Stomach (tissue), 9 donors: ENCODE measurements around the gene TERB1. TPM values are rescaled to one million over a fixed set of nuclear protein-coding genes. Genes with fewer than 3 reads are reported as not detected.

Experiments used
- DNase-seq, 2 donors: peaks; one replicate each; pipeline versions ENCODE4 v3.0.0 to v3.0.0-alpha.2; 2013 to 2019
- H3K27ac ChIP-seq, 5 donors: fragments of 200-600 bp in 4 of 5; sonication (generic) in 4 of 5; one replicate each; pipeline ENCODE4 v1.5.1; 2013 to 2019; ENCODE audit warnings: mild to moderate bottlenecking in 1 of 5, moderate library complexity in 1 of 5
- H3K27me3 ChIP-seq, 3 donors: fragments of 200-600 bp; sonication (generic); one replicate each; pipeline ENCODE4 v1.5.1; 2017 to 2019; ENCODE audit warnings: mixed run types in 1 of 3
- H3K36me3 ChIP-seq, 4 donors: fragments of 200-600 bp; sonication (generic); 1 replicate in 3 of 4; 2 replicates in 1 of 4; pipeline ENCODE4 v1.5.1; 2016 to 2019
- H3K4me1 ChIP-seq, 4 donors: fragments of 200-600 bp; sonication (generic); one replicate each; pipeline ENCODE4 v1.5.1; 2016 to 2019
- H3K4me3 ChIP-seq, 4 donors: fragments of 200-600 bp; sonication (generic) in 3 of 4; one replicate each; pipeline ENCODE4 v1.5.1; 2016 to 2019; ENCODE audit warnings: mild to moderate bottlenecking in 1 of 4
- H3K9me3 ChIP-seq, 4 donors: fragments of 200-600 bp; sonication (generic); one replicate each; pipeline ENCODE4 v1.5.1; 2016 to 2019
- CTCF ChIP-seq, 7 experiments: fragments of 450-650 bp in 4 of 7; fragments of 200-600 bp in 3 of 7; sonication (generic) in 3 of 7; IDR thresholded peaks; one replicate each; pipeline ENCODE4 v1.5.1; 2016 to 2019; ENCODE audit warnings: antibody characterized with exemption in 7 of 7, control low read depth in 2 of 7, mild to moderate bottlenecking in 1 of 7
- EP300 ChIP-seq: sonication (generic); formaldehyde crosslinking; IDR thresholded peaks from one replicate; pipeline ENCODE4 v1.6.1; 2017; ENCODE audit warnings: antibody characterized with exemption
- POLR2A ChIP-seq, 4 donors: fragments of 450-650 bp; IDR thresholded peaks; one replicate each; pipeline ENCODE4 v1.6.1; 2016; ENCODE audit warnings: antibody characterized with exemption in 4 of 4, control low read depth in 2 of 4, mild to moderate bottlenecking in 1 of 4, moderate library complexity in 1 of 4
- POLR2AphosphoS5 ChIP-seq, 3 donors: sonication (generic); formaldehyde crosslinking; IDR thresholded peaks; one replicate each; pipeline ENCODE4 v1.6.1; 2016; ENCODE audit warnings: antibody characterized with exemption in 3 of 3
- WGBS, 5 donors: extraction: QIAGEN DNeasy Blood & Tissue Kit in 3 of 5; methylation state at CpG; one replicate each; pipeline versions ENCODE4 v1.1.5 to v1.1.7; 2013 to 2018; 5-methylcytosine and 5-hydroxymethylcytosine counted together
- intact Hi-C: fragments of 100-400 bp; cut with DNase I; formaldehyde crosslinking; loops from one replicate; pipeline ENCODE4 v1.15.1; 2023; ENCODE audit warnings: low total_unique reads
- polyA plus RNA-seq, 3 donors: library from polyadenylated mRNA; stranded (reverse); fragments of 200-250 nt; gene quantifications; one replicate each; pipeline ENCODE4 v1.2.3, GENCODE V29; 2013
- total RNA-seq, 5 donors: library from RNA; depleted of rRNA; stranded (reverse); fragments of >200 nt; gene quantifications; one replicate each; pipeline versions ENCODE4 v1.1.0 to v1.2.3, GENCODE V29; 2014 to 2016
- donor health status: healthy with polysubstance abuse.
- donor health status: Bipolar disorder and iron deficiency.
- donor health status: healthy.

The TERB1 gene
- total and polyA plus RNA-seq, 8 donors: not detected

GRCh38 chr16:66712512-66712911 is 88.9 kb downstream of the TERB1 start:
- Histone ChIP-seq H3K27ac (no peak overlapping the region), H3K4me3 (no peak overlapping the region), H3K27me3 (no peaks in the 10 kb centered on the region), H3K4me1 (peaks cover 0 to 9% (median 2%) of the 10 kb centered on the region in 4 donors), H3K9me3 (peaks cover 0 to 9% (median 3%) of the 10 kb centered on the region in 4 donors), H3K36me3 (peaks cover 0 to under 1% (median 0%) of the 10 kb centered on the region in 4 donors)
- no peak for DNase-seq
- TF ChIP-seq CTCF (IDR thresholded peaks at IDR 0.05) (no peak), EP300 (no peak), POLR2AphosphoS5 (IDR thresholded peaks at IDR 0.05) (no peak), POLR2A (IDR thresholded peaks at IDR 0.05) (no peak)
- intact Hi-C loops: no loop called here

- intact Hi-C loops: no loop called here
- TF ChIP-seq POLR2AphosphoS5 (IDR thresholded peaks at IDR 0.05) (no peak), POLR2A (IDR thresholded peaks at IDR 0.05) (no peak), CTCF (IDR thresholded peaks at IDR 0.05) (no peak), EP300 (no peak)
- Histone ChIP-seq H3K4me1 (peaks cover 0 to 12% (median 2%) of the 10 kb centered on the region in 4 donors), H3K36me3 (no peaks in the 10 kb centered on the region), H3K4me3 (no peak overlapping the region), H3K9me3 (peaks cover 0 to 9% (median 3%) of the 10 kb centered on the region in 4 donors), H3K27ac (no peak overlapping the region), H3K27me3 (no peaks in the 10 kb centered on the region)
- no peak for DNase-seq
These were observed 89.8 kb downstream of the TERB1 start for GRCh38 chr16:66711581-66711980.

- TF ChIP-seq EP300: no peak
- TF ChIP-seq POLR2A (IDR thresholded peaks at IDR 0.05): no peak
- no peak for TF ChIP-seq CTCF (IDR thresholded peaks at IDR 0.05)
- no peak for TF ChIP-seq POLR2AphosphoS5 (IDR thresholded peaks at IDR 0.05)
- no peak for DNase-seq
- 44 to 53% (median 50%) methylated on average over 7 to 8 of the region's 8 CpGs for WGBS, 5 donors
These were observed 94.9 kb downstream of the TERB1 start for GRCh38 chr16:66706506-66706880.

GRCh38 chr16:66705790-66706505 is 95.4 kb downstream of the TERB1 start:
- no peak for TF ChIP-seq POLR2AphosphoS5 (IDR thresholded peaks at IDR 0.05)
- TF ChIP-seq EP300: no peak
- no peak for TF ChIP-seq POLR2A (IDR thresholded peaks at IDR 0.05)
- no peak for TF ChIP-seq CTCF (IDR thresholded peaks at IDR 0.05)
- intact Hi-C loops: no loop called here

More at GRCh38 chr16:66706506-66706880, 94.9 kb downstream of the TERB1 start:
- Histone ChIP-seq H3K27me3 (no peaks in the 10 kb centered on the region), H3K4me3 (no peak overlapping the region), H3K4me1 (peaks cover 7 to 29% (median 19%) of the 10 kb centered on the region in 4 donors), H3K36me3 (no peaks in the 10 kb centered on the region), H3K27ac (peak overlapping the region; percentile 6 to 68 (median 50)), H3K9me3 (peaks cover 0 to 2% (median 1%) of the 10 kb centered on the region in 4 donors)
- intact Hi-C loops: no loop called here

More at GRCh38 chr16:66705790-66706505, 95.4 kb downstream of the TERB1 start:
- DNase-seq: peak; percentile 71 to 73
- WGBS, 5 donors: 59 to 71% (median 66%) methylated on average over 11 of the region's 11 CpGs
- Histone ChIP-seq H3K4me3 (no peak overlapping the region), H3K27me3 (no peaks in the 10 kb centered on the region), H3K27ac (peak overlapping the region; percentile 6 to 68 (median 50)), H3K9me3 (no peaks in the 10 kb centered on the region), H3K36me3 (no peaks in the 10 kb centered on the region), H3K4me1 (peaks cover 7 to 29% (median 19%) of the 10 kb centered on the region in 4 donors)

Other genes with a start within 250 kb of the TERB1 start
- gene CKLF, start 249.0 kb downstream of the TERB1 start, total RNA-seq: 10 to 100 TPM in 3 of 5 donors, 1 to 10 TPM in 1, not detected in 1; 4.1 to 35.7 (median 18.4) TPM
- 10 to 100 TPM; 21.8 to 35.1 (median 30.5) TPM for gene CKLF, start 249.0 kb downstream of the TERB1 start, polyA plus RNA-seq
- gene CMTM1, start 235.1 kb downstream of the TERB1 start, total RNA-seq: not detected
- gene CMTM1, start 235.1 kb downstream of the TERB1 start, polyA plus RNA-seq: under 1 TPM in 1 of 3 donors, not detected in 2; 0.28 TPM
- gene CMTM2, start 222.1 kb downstream of the TERB1 start, total RNA-seq: not detected
- under 1 TPM in 2 of 3 donors, not detected in 1; 0.48 to 0.50 TPM for gene CMTM2, start 222.1 kb downstream of the TERB1 start, polyA plus RNA-seq
- 10 to 100 TPM in 1 of 5 donors, 1 to 10 TPM in 1, under 1 TPM in 1, not detected in 2; 0.87 to 10.3 (median 6.5) TPM for gene CMTM3, start 196.9 kb downstream of the TERB1 start, total RNA-seq
- 10 to 100 TPM in 2 of 3 donors, 1 to 10 TPM in 1; 6.7 to 12.2 (median 11.9) TPM for gene CMTM3, start 196.9 kb downstream of the TERB1 start, polyA plus RNA-seq
- gene CMTM4, start 104.8 kb downstream of the TERB1 start, total RNA-seq: 100 to 1,000 TPM in 3 of 5 donors, 10 to 100 TPM in 2; 10.5 to 244 (median 127) TPM
- 10 to 100 TPM; 15.1 to 38.2 (median 24.1) TPM for gene CMTM4, start 104.8 kb downstream of the TERB1 start, polyA plus RNA-seq
- gene DYNC1LI2, start 50.0 kb downstream of the TERB1 start, total RNA-seq: 100 to 1,000 TPM in 4 of 5 donors, 10 to 100 TPM in 1; 53.1 to 264 (median 211) TPM
- 10 to 100 TPM; 34.5 to 67.4 (median 51.6) TPM for gene DYNC1LI2, start 50.0 kb downstream of the TERB1 start, polyA plus RNA-seq
- 10 to 100 TPM in 4 of 5 donors, 1 to 10 TPM in 1; 4.5 to 72.1 (median 16.9) TPM for gene NAE1, start 29.4 kb upstream of the TERB1 start, total RNA-seq
- gene NAE1, start 29.4 kb upstream of the TERB1 start, polyA plus RNA-seq: 10 to 100 TPM; 25.6 to 40.8 (median 32.0) TPM
- gene CA7, start 42.8 kb upstream of the TERB1 start, total RNA-seq: 10 to 100 TPM in 1 of 5 donors, under 1 TPM in 1, not detected in 3; 0.55 to 27.8 TPM
- gene CA7, start 42.8 kb upstream of the TERB1 start, polyA plus RNA-seq: under 1 TPM in 1 of 3 donors, not detected in 2; 0.10 TPM
- 10 to 100 TPM in 1 of 5 donors, 1 to 10 TPM in 4; 4.9 to 96.9 (median 7.5) TPM for gene PDP2, start 78.9 kb upstream of the TERB1 start, total RNA-seq
- gene PDP2, start 78.9 kb upstream of the TERB1 start, polyA plus RNA-seq: 1 to 10 TPM; 1.6 to 2.1 (median 1.9) TPM
- gene CDH16, start 117.3 kb upstream of the TERB1 start, total RNA-seq: 1 to 10 TPM in 1 of 5 donors, under 1 TPM in 1, not detected in 3; 0.14 to 1.1 TPM
- 1 to 10 TPM in 1 of 3 donors, not detected in 2; 2.3 TPM for gene CDH16, start 117.3 kb upstream of the TERB1 start, polyA plus RNA-seq
- gene RRAD, start 124.0 kb upstream of the TERB1 start, total RNA-seq: 10 to 100 TPM in 2 of 5 donors, 1 to 10 TPM in 3; 1.0 to 39.7 (median 3.6) TPM
- 10 to 100 TPM in 1 of 3 donors, 1 to 10 TPM in 2; 2.9 to 37.8 (median 3.4) TPM for gene RRAD, start 124.0 kb upstream of the TERB1 start, polyA plus RNA-seq
- gene CIAO2B, start 132.8 kb upstream of the TERB1 start, total RNA-seq: 10 to 100 TPM in 4 of 5 donors, 1 to 10 TPM in 1; 4.3 to 95.1 (median 43.2) TPM
- gene CIAO2B, start 132.8 kb upstream of the TERB1 start, polyA plus RNA-seq: 100 to 1,000 TPM; 166 to 176 (median 171) TPM
- gene CES2, start 133.9 kb upstream of the TERB1 start, total RNA-seq: 100 to 1,000 TPM in 1 of 5 donors, 10 to 100 TPM in 4; 16.9 to 893 (median 47.4) TPM
- 10 to 100 TPM; 24.9 to 32.7 (median 26.1) TPM for gene CES2, start 133.9 kb upstream of the TERB1 start, polyA plus RNA-seq
- gene CES3, start 159.7 kb upstream of the TERB1 start, total RNA-seq: 100 to 1,000 TPM in 1 of 5 donors, 10 to 100 TPM in 1, 1 to 10 TPM in 1, under 1 TPM in 1, not detected in 1; 0.37 to 145 (median 8.3) TPM
- 1 to 10 TPM in 1 of 3 donors, under 1 TPM in 1, not detected in 1; 0.56 to 2.8 TPM for gene CES3, start 159.7 kb upstream of the TERB1 start, polyA plus RNA-seq
- 10 to 100 TPM in 2 of 5 donors, 1 to 10 TPM in 3; 3.3 to 22.3 (median 7.0) TPM for gene CES4A, start 187.0 kb upstream of the TERB1 start, total RNA-seq
- 10 to 100 TPM in 1 of 3 donors, 1 to 10 TPM in 2; 3.2 to 16.5 (median 3.7) TPM for gene CES4A, start 187.0 kb upstream of the TERB1 start, polyA plus RNA-seq
- 10 to 100 TPM in 4 of 5 donors, 1 to 10 TPM in 1; 4.1 to 68.1 (median 46.2) TPM for gene CBFB, start 227.6 kb upstream of the TERB1 start, total RNA-seq
- 10 to 100 TPM; 13.1 to 17.7 (median 14.9) TPM for gene CBFB, start 227.6 kb upstream of the TERB1 start, polyA plus RNA-seq